Measurements from ENCODE around the gene ADGRG6.

ADGRG6 gene

DNA sequence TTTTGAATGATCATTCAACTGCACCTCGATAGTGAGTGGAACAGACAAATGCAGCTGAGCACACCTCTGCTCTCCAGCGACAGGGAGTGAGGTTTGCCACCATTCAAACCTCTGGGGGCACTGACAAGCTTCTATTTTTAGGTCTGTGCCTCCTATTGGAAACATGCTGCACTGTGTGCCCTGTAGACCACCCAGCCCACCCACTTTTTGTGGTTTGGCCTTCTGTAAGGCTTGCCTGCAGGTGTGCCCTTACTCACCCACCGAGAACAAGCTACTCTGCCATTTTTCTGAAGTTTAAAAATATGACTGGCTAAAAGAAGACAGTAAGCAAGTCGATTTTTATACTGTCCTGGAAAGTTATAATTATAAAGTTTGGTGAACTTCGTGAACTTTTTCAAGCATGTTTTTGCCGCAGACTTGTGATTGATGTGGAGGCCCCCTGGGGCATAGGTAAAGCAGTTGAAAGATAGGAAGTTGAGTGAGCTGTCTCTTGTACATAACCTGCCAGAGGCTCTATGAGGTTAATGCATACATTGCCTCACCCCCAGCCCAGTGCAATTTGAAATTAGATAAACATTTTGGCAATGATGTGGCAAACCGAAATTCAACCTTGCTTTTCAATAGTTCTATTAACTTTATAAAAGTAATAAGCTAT is 53.8 kb downstream of the ADGRG6 start:
- TF ChIP-seq, protein P1, sequence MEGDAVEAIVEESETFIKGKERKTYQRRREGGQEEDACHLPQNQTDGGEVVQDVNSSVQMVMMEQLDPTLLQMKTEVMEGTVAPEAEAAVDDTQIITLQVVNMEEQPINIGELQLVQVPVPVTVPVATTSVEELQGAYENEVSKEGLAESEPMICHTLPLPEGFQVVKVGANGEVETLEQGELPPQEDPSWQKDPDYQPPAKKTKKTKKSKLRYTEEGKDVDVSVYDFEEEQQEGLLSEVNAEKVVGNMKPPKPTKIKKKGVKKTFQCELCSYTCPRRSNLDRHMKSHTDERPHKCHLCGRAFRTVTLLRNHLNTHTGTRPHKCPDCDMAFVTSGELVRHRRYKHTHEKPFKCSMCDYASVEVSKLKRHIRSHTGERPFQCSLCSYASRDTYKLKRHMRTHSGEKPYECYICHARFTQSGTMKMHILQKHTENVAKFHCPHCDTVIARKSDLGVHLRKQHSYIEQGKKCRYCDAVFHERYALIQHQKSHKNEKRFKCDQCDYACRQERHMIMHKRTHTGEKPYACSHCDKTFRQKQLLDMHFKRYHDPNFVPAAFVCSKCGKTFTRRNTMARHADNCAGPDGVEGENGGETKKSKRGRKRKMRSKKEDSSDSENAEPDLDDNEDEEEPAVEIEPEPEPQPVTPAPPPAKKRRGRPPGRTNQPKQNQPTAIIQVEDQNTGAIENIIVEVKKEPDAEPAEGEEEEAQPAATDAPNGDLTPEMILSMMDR (conservative IDR thresholded peaks at IDR 0.05; ENCODE audit: low read length): no peak
- H3K4me3 ChIP-seq (ENCODE audit: low read length): no peak overlapping the region
- DNase-seq (ENCODE audit: low read depth): no peak

GRCh38 chr6:142356201-142356883 is 54.5 kb downstream of the ADGRG6 start:
- peak; percentile 85 for DNase-seq (ENCODE audit: low read depth)
- TF ChIP-seq, protein P1 (conservative IDR thresholded peaks at IDR 0.05; ENCODE audit: low read length): no peak
- H3K4me3 ChIP-seq (ENCODE audit: low read length): no peak overlapping the region

- no peak for DNase-seq (ENCODE audit: low read depth)
- TF ChIP-seq, protein P1 (conservative IDR thresholded peaks at IDR 0.05; ENCODE audit: low read length): no peak
Observed at GRCh38 chr6:142356884-142357225, 55.0 kb downstream of the ADGRG6 start.

GRCh38 chr6:142357879-142358278 is 56.1 kb downstream of the ADGRG6 start:
- no peak for DNase-seq (ENCODE audit: low read depth)
- no peak overlapping the region for H3K4me3 ChIP-seq (ENCODE audit: low read length)
- TF ChIP-seq, protein P1 (conservative IDR thresholded peaks at IDR 0.05; ENCODE audit: low read length): no peak

More at GRCh38 chr6:142356884-142357225, 55.0 kb downstream of the ADGRG6 start:
- no peak overlapping the region for H3K4me3 ChIP-seq (ENCODE audit: low read length)

- H3K4me3 ChIP-seq (ENCODE audit: low read length): no peak overlapping the region
- DNase-seq (ENCODE audit: low read depth): no peak
- TF ChIP-seq, protein P1 (conservative IDR thresholded peaks at IDR 0.05; ENCODE audit: low read length): no peak
Observed at GRCh38 chr6:142359271-142359960, 57.6 kb downstream of the ADGRG6 start.

GRCh38 chr6:142361345-142361744 is 59.5 kb downstream of the ADGRG6 start:
- TF ChIP-seq, protein P1 (conservative IDR thresholded peaks at IDR 0.05; ENCODE audit: low read length): no peak
- DNase-seq (ENCODE audit: low read depth): no peak
- no peak overlapping the region for H3K4me3 ChIP-seq (ENCODE audit: low read length)

All from AG10803 (cell line).